Rectal smooth muscle tissue (tissue), 1 donor: Measurements from ENCODE around the gene SH3D19.
"Not testable (repeated sequence)": the region's sequence is repeated elsewhere in the genome, so short reads cannot be mapped to it uniquely, and the experiment has no call there.

ENCODE experiments used
- H3K27ac ChIP-seq: one replicate; pipeline ENCODE4 v1.7.0; 2013; ENCODE audit warnings: low read depth, low read length, inconsistent platforms
- H3K27me3 ChIP-seq: one replicate; pipeline ENCODE4 v1.7.0; 2013; ENCODE audit warnings: low read length; ENCODE audit not compliant: control insufficient read depth, insufficient read depth
- H3K36me3 ChIP-seq: one replicate; pipeline ENCODE4 v1.7.0; 2013; ENCODE audit warnings: low read length; ENCODE audit not compliant: control insufficient read depth, insufficient read depth
- H3K4me1 ChIP-seq: one replicate; pipeline ENCODE4 v1.7.0; 2013; ENCODE audit warnings: low read length; ENCODE audit not compliant: control insufficient read depth, insufficient read depth
- H3K4me3 ChIP-seq: one replicate; pipeline ENCODE4 v1.7.0; 2013; ENCODE audit warnings: low read length
- H3K9ac ChIP-seq: one replicate; pipeline ENCODE4 v1.7.0; 2013; ENCODE audit warnings: low read length

Gene SH3D19

GRCh38 chr4:151294833-151295496 is 30.4 kb downstream of the SH3D19 start:
- Histone ChIP-seq H3K27ac (no peak overlapping the region), H3K27me3 (no peaks in the 10 kb centered on the region), H3K4me1 (no peaks in the 10 kb centered on the region)

GRCh38 chr4:151292038-151292437 is 33.4 kb downstream of the SH3D19 start:
- H3K27me3 ChIP-seq: no peaks in the 10 kb centered on the region
- no peaks in the 10 kb centered on the region for H3K36me3 ChIP-seq
- H3K4me3 ChIP-seq: no peak overlapping the region
- H3K27ac ChIP-seq: no peak overlapping the region
- no peak overlapping the region for H3K9ac ChIP-seq
- H3K4me1 ChIP-seq: no peaks in the 10 kb centered on the region

More at GRCh38 chr4:151294833-151295496, 30.4 kb downstream of the SH3D19 start:
- no peaks in the 10 kb centered on the region for H3K36me3 ChIP-seq
- no peak overlapping the region for H3K9ac ChIP-seq
- no peak overlapping the region for H3K4me3 ChIP-seq

- Histone ChIP-seq H3K4me3 (no peak overlapping the region), H3K9ac (no peak overlapping the region), H3K27ac (no peak overlapping the region), H3K4me1 (no peaks in the 10 kb centered on the region), H3K27me3 (no peaks in the 10 kb centered on the region), H3K36me3 (no peaks in the 10 kb centered on the region)
Observed at GRCh38 chr4:151291485-151291884, 33.9 kb downstream of the SH3D19 start.

GRCh38 chr4:151287409-151287808 is 38.0 kb downstream of the SH3D19 start:
- H3K4me1 ChIP-seq: no peaks in the 10 kb centered on the region
- no peak overlapping the region for H3K4me3 ChIP-seq
- no peaks in the 10 kb centered on the region for H3K36me3 ChIP-seq
- no peaks in the 10 kb centered on the region for H3K27me3 ChIP-seq
- H3K27ac ChIP-seq: no peak overlapping the region
- H3K9ac ChIP-seq: no peak overlapping the region

GRCh38 chr4:151284534-151285245 is 40.7 kb downstream of the SH3D19 start:
- Histone ChIP-seq H3K9ac (no peak overlapping the region), H3K27me3 (no peaks in the 10 kb centered on the region), H3K4me1 (no peaks in the 10 kb centered on the region), H3K36me3 (no peaks in the 10 kb centered on the region), H3K4me3 (no peak overlapping the region), H3K27ac (no peak overlapping the region)

GRCh38 chr4:151276787-151277562 is 48.4 kb downstream of the SH3D19 start, which contains the start of gene PRSS48:
Gene PRSS48 (plus strand): TSS chr4:151277161. CDS start chr4:151277173, 12 bp downstream.
- no peaks in the 10 kb centered on the region for H3K4me1 ChIP-seq
- no peaks in the 10 kb centered on the region for H3K36me3 ChIP-seq
- no peak within 1 kb of the TSS for H3K9ac ChIP-seq
- no peaks in the 10 kb centered on the region for H3K27me3 ChIP-seq
- no peak within 1 kb of the TSS for H3K27ac ChIP-seq
- H3K4me3 ChIP-seq: no peak within 1 kb of the TSS

- not testable (repeated sequence) for H3K4me3 ChIP-seq, H3K27ac ChIP-seq, H3K9ac ChIP-seq, H3K27me3 ChIP-seq, H3K4me1 ChIP-seq, H3K36me3 ChIP-seq
Observed at GRCh38 chr4:151268905-151269304, 56.5 kb downstream of the SH3D19 start.

GRCh38 chr4:151267822-151268535 is 57.4 kb downstream of the SH3D19 start:
- H3K36me3 ChIP-seq: no peaks in the 10 kb centered on the region
- H3K4me1 ChIP-seq: no peaks in the 10 kb centered on the region
- H3K4me3 ChIP-seq: no peak overlapping the region

GRCh38 chr4:151267104-151267503 is 58.3 kb downstream of the SH3D19 start:
- Histone ChIP-seq H3K27ac (no peak overlapping the region), H3K36me3 (no peaks in the 10 kb centered on the region), H3K9ac (no peak overlapping the region), H3K4me1 (no peaks in the 10 kb centered on the region), H3K4me3 (no peak overlapping the region), H3K27me3 (no peaks in the 10 kb centered on the region)

More at GRCh38 chr4:151267822-151268535, 57.4 kb downstream of the SH3D19 start:
- Histone ChIP-seq H3K27ac (no peak overlapping the region), H3K9ac (no peak overlapping the region), H3K27me3 (no peaks in the 10 kb centered on the region)

GRCh38 chr4:151266497-151266896 is 58.9 kb downstream of the SH3D19 start:
- no peak overlapping the region for H3K4me3 ChIP-seq
- H3K9ac ChIP-seq: no peak overlapping the region
- no peaks in the 10 kb centered on the region for H3K4me1 ChIP-seq

GRCh38 chr4:151263455-151263854 is 62.0 kb downstream of the SH3D19 start:
- Histone ChIP-seq H3K27ac (no peak overlapping the region), H3K27me3 (no peaks in the 10 kb centered on the region), H3K4me1 (no peaks in the 10 kb centered on the region), H3K9ac (no peak overlapping the region), H3K36me3 (no peaks in the 10 kb centered on the region), H3K4me3 (no peak overlapping the region)

More at GRCh38 chr4:151266497-151266896, 58.9 kb downstream of the SH3D19 start:
- Histone ChIP-seq H3K36me3 (no peaks in the 10 kb centered on the region), H3K27me3 (no peaks in the 10 kb centered on the region), H3K27ac (no peak overlapping the region)

GRCh38 chr4:151260526-151260925 is 64.9 kb downstream of the SH3D19 start:
- Histone ChIP-seq H3K27ac (no peak overlapping the region), H3K36me3 (no peaks in the 10 kb centered on the region), H3K4me1 (no peaks in the 10 kb centered on the region), H3K27me3 (no peaks in the 10 kb centered on the region), H3K9ac (no peak overlapping the region), H3K4me3 (no peak overlapping the region)
